ENCODE measurements around the gene BBS7. TPM values are rescaled to one million over a fixed set of nuclear protein-coding genes. Genes with fewer than 3 reads are reported as not detected.

BBS7 gene
- total RNA-seq, 2 donors from 2014 or later, result 13.6 to 14.0 TPM

GRCh38 chr4:121873604-121874003 lies 3.3 kb upstream of the BBS7 start:
- H3K9me3 Mint-ChIP-seq, result no peaks in the 10 kb centered on the region
- H3K27ac Mint-ChIP-seq, result no peak overlapping the region
- DNase-seq, result no peak
- ATAC-seq (replicated peaks in 1 of 2), result no peak
- peaks cover 0 to 3% of the 10 kb centered on the region in 2 donors for H3K36me3 Mint-ChIP-seq (ENCODE audit: insufficient read depth in 2 of 2)
- H3K27me3 Mint-ChIP-seq (ENCODE audit: low read depth), result peaks cover 23% of the 10 kb centered on the region
- H3K4me3 Mint-ChIP-seq, result no peak overlapping the region
- H3K4me1 Mint-ChIP-seq (ENCODE audit: low read depth), result peaks cover 24% of the 10 kb centered on the region

GRCh38 chr4:121863799-121864198 lies 6.5 kb downstream of the BBS7 start:
- Mint-ChIP-seq H3K4me3 (no peak overlapping the region), H3K27me3 (ENCODE audit: low read depth) (no peaks in the 10 kb centered on the region), H3K27ac (no peak overlapping the region), H3K4me1 (ENCODE audit: low read depth) (peaks cover 16% of the 10 kb centered on the region), H3K9me3 (peaks cover 0 to 2% of the 10 kb centered on the region in 2 donors), H3K36me3 (ENCODE audit: insufficient read depth in 2 of 2) (peaks cover 4 to 16% of the 10 kb centered on the region in 2 donors)
- ATAC-seq (replicated peaks in 1 of 2) (no peak), DNase-seq (no peak)

GRCh38 chr4:121861426-121861825 lies 8.8 kb downstream of the BBS7 start:
- H3K4me1 Mint-ChIP-seq (ENCODE audit: low read depth), result peaks cover 13% of the 10 kb centered on the region
- peaks cover 2 to 6% of the 10 kb centered on the region in 2 donors for H3K36me3 Mint-ChIP-seq (ENCODE audit: insufficient read depth in 2 of 2)
- no peak overlapping the region for H3K4me3 Mint-ChIP-seq
- no peaks in the 10 kb centered on the region for H3K27me3 Mint-ChIP-seq (ENCODE audit: low read depth)
- no peaks in the 10 kb centered on the region for H3K9me3 Mint-ChIP-seq
- ATAC-seq (replicated peaks in 1 of 2) (no peak), DNase-seq (no peak)
- H3K27ac Mint-ChIP-seq, result no peak overlapping the region

GRCh38 chr4:121860121-121860520 lies 10.2 kb downstream of the BBS7 start:
- no peak overlapping the region for H3K27ac Mint-ChIP-seq
- H3K9me3 Mint-ChIP-seq, result no peaks in the 10 kb centered on the region
- H3K4me3 Mint-ChIP-seq, result no peak overlapping the region
- peaks cover 13% of the 10 kb centered on the region for H3K4me1 Mint-ChIP-seq (ENCODE audit: low read depth)
- ATAC-seq (replicated peaks in 1 of 2) (no peak), DNase-seq (no peak)
- H3K36me3 Mint-ChIP-seq (ENCODE audit: insufficient read depth in 2 of 2), result no peaks in the 10 kb centered on the region
- H3K27me3 Mint-ChIP-seq (ENCODE audit: low read depth), result no peaks in the 10 kb centered on the region

- no peaks in the 10 kb centered on the region for H3K27me3 Mint-ChIP-seq (ENCODE audit: low read depth)
- ATAC-seq (replicated peaks in 1 of 2) (no peak), DNase-seq (no peak)
Observed at GRCh38 chr4:121851354-121851753, 18.9 kb downstream of the BBS7 start.

GRCh38 chr4:121846662-121847061 lies 23.6 kb downstream of the BBS7 start:
- peaks cover 1 to 7% of the 10 kb centered on the region in 2 donors for H3K36me3 Mint-ChIP-seq (ENCODE audit: insufficient read depth in 2 of 2)
- DNase-seq, result no peak
- H3K4me1 Mint-ChIP-seq (ENCODE audit: low read depth), result no peaks in the 10 kb centered on the region
- H3K9me3 Mint-ChIP-seq, result no peaks in the 10 kb centered on the region
- no peak overlapping the region for H3K4me3 Mint-ChIP-seq
- H3K27me3 Mint-ChIP-seq (ENCODE audit: low read depth), result no peaks in the 10 kb centered on the region
- ATAC-seq (replicated peaks in 1 of 2), result peak in 1 of 2 donors; percentile 74
- no peak overlapping the region for H3K27ac Mint-ChIP-seq

More at GRCh38 chr4:121851354-121851753, 18.9 kb downstream of the BBS7 start:
- Mint-ChIP-seq H3K36me3 (ENCODE audit: insufficient read depth in 2 of 2) (no peaks in the 10 kb centered on the region), H3K27ac (peak overlapping the region; percentile 0), H3K4me3 (no peak overlapping the region), H3K9me3 (no peaks in the 10 kb centered on the region), H3K4me1 (ENCODE audit: low read depth) (no peaks in the 10 kb centered on the region)

- H3K4me1 Mint-ChIP-seq (ENCODE audit: low read depth), result no peaks in the 10 kb centered on the region
- no peak overlapping the region for H3K4me3 Mint-ChIP-seq
- peaks cover 0 to 2% of the 10 kb centered on the region in 2 donors for H3K9me3 Mint-ChIP-seq
- DNase-seq, result no peak
- no peaks in the 10 kb centered on the region for H3K27me3 Mint-ChIP-seq (ENCODE audit: low read depth)
- no peak for ATAC-seq (replicated peaks in 1 of 2)
- peaks cover 8 to 9% of the 10 kb centered on the region in 2 donors for H3K36me3 Mint-ChIP-seq (ENCODE audit: insufficient read depth in 2 of 2)
- no peak overlapping the region for H3K27ac Mint-ChIP-seq
Observed at GRCh38 chr4:121842862-121843261, 27.4 kb downstream of the BBS7 start.

- Mint-ChIP-seq H3K27me3 (ENCODE audit: low read depth) (no peaks in the 10 kb centered on the region), H3K9me3 (peaks cover 0 to 2% of the 10 kb centered on the region in 2 donors), H3K27ac (no peak overlapping the region), H3K4me1 (ENCODE audit: low read depth) (no peaks in the 10 kb centered on the region), H3K36me3 (ENCODE audit: insufficient read depth in 2 of 2) (peaks cover 5 to 9% of the 10 kb centered on the region in 2 donors), H3K4me3 (no peak overlapping the region)
- DNase-seq (no peak), ATAC-seq (replicated peaks in 1 of 2) (no peak)
Observed at GRCh38 chr4:121838136-121838535, 32.1 kb downstream of the BBS7 start.

GRCh38 chr4:121829511-121829910 lies 40.8 kb downstream of the BBS7 start:
- DNase-seq, result no peak
- H3K4me3 Mint-ChIP-seq, result no peak overlapping the region
- peaks cover 0 to 2% of the 10 kb centered on the region in 2 donors for H3K36me3 Mint-ChIP-seq (ENCODE audit: insufficient read depth in 2 of 2)
- H3K27ac Mint-ChIP-seq, result no peak overlapping the region
- no peaks in the 10 kb centered on the region for H3K9me3 Mint-ChIP-seq
- H3K27me3 Mint-ChIP-seq (ENCODE audit: low read depth), result no peaks in the 10 kb centered on the region
- no peak for ATAC-seq (replicated peaks in 1 of 2)
- H3K4me1 Mint-ChIP-seq (ENCODE audit: low read depth), result no peaks in the 10 kb centered on the region

GRCh38 chr4:121827853-121828252 lies 42.4 kb downstream of the BBS7 start:
- H3K9me3 Mint-ChIP-seq, result no peaks in the 10 kb centered on the region
- no peak for DNase-seq
- H3K27me3 Mint-ChIP-seq (ENCODE audit: low read depth), result no peaks in the 10 kb centered on the region
- peaks cover 3 to 4% of the 10 kb centered on the region in 2 donors for H3K36me3 Mint-ChIP-seq (ENCODE audit: insufficient read depth in 2 of 2)
- H3K4me1 Mint-ChIP-seq (ENCODE audit: low read depth), result peaks cover 8% of the 10 kb centered on the region
- no peak overlapping the region for H3K4me3 Mint-ChIP-seq
- no peak overlapping the region for H3K27ac Mint-ChIP-seq
- no peak for ATAC-seq (replicated peaks in 1 of 2)

GRCh38 chr4:121824950-121825349 lies 45.3 kb downstream of the BBS7 start:
- no peak for DNase-seq
- Mint-ChIP-seq H3K4me3 (peak overlapping the region in 1 of 2 donors; percentile 49), H3K9me3 (no peaks in the 10 kb centered on the region), H3K36me3 (ENCODE audit: insufficient read depth in 2 of 2) (peaks cover 3 to 13% of the 10 kb centered on the region in 2 donors), H3K4me1 (ENCODE audit: low read depth) (peaks cover 20% of the 10 kb centered on the region), H3K27me3 (ENCODE audit: low read depth) (no peaks in the 10 kb centered on the region), H3K27ac (no peak overlapping the region)
- no peak for ATAC-seq (replicated peaks in 1 of 2)

- DNase-seq (no peak), ATAC-seq (replicated peaks in 1 of 2) (no peak)
- Mint-ChIP-seq H3K9me3 (no peaks in the 10 kb centered on the region), H3K27me3 (ENCODE audit: low read depth) (no peaks in the 10 kb centered on the region), H3K4me1 (ENCODE audit: low read depth) (peaks cover 23% of the 10 kb centered on the region), H3K4me3 (peak overlapping the region; percentile 95 to 97), H3K36me3 (ENCODE audit: insufficient read depth in 2 of 2) (peaks cover 3 to 17% of the 10 kb centered on the region in 2 donors), H3K27ac (peak overlapping the region; percentile 89)
Observed at GRCh38 chr4:121824171-121824527, 46.1 kb downstream of the BBS7 start.

GRCh38 chr4:121823505-121824170 lies 46.6 kb downstream of the BBS7 start, which contains the start of gene CCNA2:
CCNA2 (minus strand) TSS chr4:121823883; CDS start chr4:121823628, 255 bp downstream.
- Mint-ChIP-seq H3K27ac (peak within 1 kb of the TSS; percentile 89), H3K27me3 (ENCODE audit: low read depth) (no peaks in the 10 kb centered on the region), H3K36me3 (ENCODE audit: insufficient read depth in 2 of 2) (peaks cover 5 to 22% of the 10 kb centered on the region in 2 donors), H3K9me3 (no peaks in the 10 kb centered on the region), H3K4me3 (peak within 1 kb of the TSS; percentile 95 to 97), H3K4me1 (ENCODE audit: low read depth) (peaks cover 27% of the 10 kb centered on the region)
- ATAC-seq (replicated peaks in 1 of 2) (peak; percentile 96 to 97), DNase-seq (peak; percentile 95 to 97)

Data from activated T-cell treated with anti-CD3 and anti-CD28 coated beads, Interleukin-2, amount 50 U/mL, for 72 hours (primary cell).